ENCODE results near the gene KBTBD12.

The KBTBD12 gene

DNA sequence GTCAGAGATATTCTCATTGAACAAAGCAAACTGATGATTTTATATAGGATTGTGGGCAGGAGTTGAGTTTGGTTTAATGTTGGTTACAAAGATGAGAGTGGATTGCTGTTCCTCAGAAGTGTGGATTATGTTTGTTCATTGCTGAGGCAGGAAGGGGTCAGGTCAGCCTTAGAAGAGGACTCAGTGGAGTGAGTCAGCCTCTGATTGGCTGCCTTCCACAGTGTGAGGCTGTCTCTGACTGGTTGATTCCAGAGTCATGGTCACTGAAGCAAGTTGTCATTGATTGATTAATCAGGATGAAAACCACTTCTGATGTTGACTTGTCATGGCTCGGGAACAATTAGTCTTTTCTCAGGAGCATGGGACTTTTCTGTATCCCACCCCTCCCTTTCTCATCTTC lies 36.2 kb downstream of the KBTBD12 start:
- H3K27ac ChIP-seq, result no peak overlapping the region
- no peak for DNase-seq (ENCODE audit: low read depth, low spot score)
- TF ChIP-seq FOXP2 (optimal IDR thresholded peaks at IDR 0.05; ENCODE audit: control extremely low read depth, extremely low read length, insufficient read depth) (no peak), EZH2 (IDR thresholded peaks at IDR 0.05) (no peak), POLR2AphosphoS5 (IDR thresholded peaks at IDR 0.05; ENCODE audit: borderline replicate concordance, low read depth, low read length) (no peak)

DNA sequence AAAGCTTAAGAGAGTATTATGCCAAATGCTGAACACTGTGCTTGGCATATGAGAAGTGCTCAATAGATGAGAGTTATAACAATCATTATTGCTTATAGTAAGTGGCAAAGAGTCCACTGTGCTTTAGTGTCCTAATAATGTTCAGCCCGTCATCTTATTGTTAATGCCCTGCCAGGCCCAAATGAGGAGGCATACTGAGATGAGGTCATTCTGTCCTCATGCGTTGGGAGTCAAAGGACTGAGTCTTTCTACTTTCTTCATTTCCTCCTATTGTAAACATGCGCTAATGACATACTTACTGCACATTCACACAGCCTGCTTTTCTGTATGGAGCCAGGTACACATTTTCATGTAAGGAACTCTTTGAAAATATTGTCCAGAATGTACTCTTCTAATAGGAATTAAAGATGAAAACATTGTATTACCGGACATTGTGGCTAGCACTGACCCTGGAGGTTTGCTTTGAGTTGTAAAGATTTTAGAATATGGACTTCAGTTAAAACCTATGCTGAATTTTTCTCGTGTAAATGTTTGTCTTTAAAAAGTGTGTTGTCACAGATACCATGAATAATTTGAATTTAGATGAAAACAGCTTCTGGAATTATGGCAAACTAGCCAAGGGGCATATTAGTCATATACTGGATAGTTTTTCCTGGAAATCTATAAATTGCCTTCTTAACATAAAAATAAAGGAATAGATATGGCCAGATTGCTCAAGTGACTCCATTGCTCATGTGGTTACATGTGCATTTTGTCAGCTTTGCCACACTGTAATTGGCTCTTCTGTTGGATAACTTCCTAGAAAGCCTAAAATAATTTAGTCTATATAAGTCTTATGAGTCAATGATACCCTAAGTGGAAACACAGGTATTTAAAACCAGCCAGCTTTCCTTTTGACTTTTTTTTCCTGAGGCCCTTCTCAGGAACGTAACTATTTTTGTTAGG lies 38.3 kb downstream of the KBTBD12 start:
- Histone ChIP-seq H3K9ac (ENCODE audit: insufficient read length) (no peak overlapping the region), H3K4me3 (no peak overlapping the region), H3K27ac (no peak overlapping the region), H3K9me3 (ENCODE audit: low read depth, low read length) (no peaks in the 10 kb centered on the region), H3K36me3 (ENCODE audit: insufficient read depth, low read length) (no peaks in the 10 kb centered on the region)
- TF ChIP-seq EZH2 (IDR thresholded peaks at IDR 0.05), result no peak
- TF ChIP-seq FOXP2 (optimal IDR thresholded peaks at IDR 0.05; ENCODE audit: control extremely low read depth, extremely low read length, insufficient read depth), result no peak
- TF ChIP-seq POLR2AphosphoS5 (IDR thresholded peaks at IDR 0.05; ENCODE audit: borderline replicate concordance, low read depth, low read length), result no peak
- DNase-seq (ENCODE audit: low read depth, low spot score), result no peak

More for the DNA sequence above, 36.2 kb downstream of the KBTBD12 start:
- no peak overlapping the region for H3K4me3 ChIP-seq
- no peak overlapping the region for H3K9ac ChIP-seq (ENCODE audit: insufficient read length)
- no peaks in the 10 kb centered on the region for H3K36me3 ChIP-seq (ENCODE audit: insufficient read depth, low read length)
- H3K9me3 ChIP-seq (ENCODE audit: low read depth, low read length), result no peaks in the 10 kb centered on the region

DNA sequence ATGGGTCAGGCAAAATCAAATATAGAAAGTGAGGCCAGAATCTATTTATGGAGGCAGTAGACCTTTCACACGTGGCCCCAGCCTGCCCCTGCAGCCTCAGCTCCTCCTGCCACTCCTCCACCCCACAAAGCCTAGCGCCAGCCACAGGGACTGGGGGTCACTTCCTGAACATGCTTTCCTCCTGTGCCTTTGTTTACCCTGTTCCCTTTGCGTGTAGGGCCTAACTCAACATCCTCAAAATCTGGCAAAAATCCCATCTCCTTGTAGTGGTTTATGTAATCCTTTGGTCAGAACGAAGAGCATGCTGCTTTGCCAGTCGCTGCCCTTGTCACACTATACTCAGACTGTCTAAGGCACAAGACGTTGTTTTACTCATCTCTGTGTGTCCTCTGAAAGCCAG lies 39.6 kb downstream of the KBTBD12 start:
- TF ChIP-seq EZH2 (IDR thresholded peaks at IDR 0.05) (no peak), FOXP2 (optimal IDR thresholded peaks at IDR 0.05; ENCODE audit: control extremely low read depth, extremely low read length, insufficient read depth) (no peak), POLR2AphosphoS5 (IDR thresholded peaks at IDR 0.05; ENCODE audit: borderline replicate concordance, low read depth, low read length) (no peak)
- H3K27ac ChIP-seq, result no peak overlapping the region
- no peaks in the 10 kb centered on the region for H3K9me3 ChIP-seq (ENCODE audit: low read depth, low read length)
- H3K36me3 ChIP-seq (ENCODE audit: insufficient read depth, low read length), result no peaks in the 10 kb centered on the region
- H3K4me3 ChIP-seq, result no peak overlapping the region
- no peak for DNase-seq (ENCODE audit: low read depth, low spot score)
- no peak overlapping the region for H3K9ac ChIP-seq (ENCODE audit: insufficient read length)

DNA sequence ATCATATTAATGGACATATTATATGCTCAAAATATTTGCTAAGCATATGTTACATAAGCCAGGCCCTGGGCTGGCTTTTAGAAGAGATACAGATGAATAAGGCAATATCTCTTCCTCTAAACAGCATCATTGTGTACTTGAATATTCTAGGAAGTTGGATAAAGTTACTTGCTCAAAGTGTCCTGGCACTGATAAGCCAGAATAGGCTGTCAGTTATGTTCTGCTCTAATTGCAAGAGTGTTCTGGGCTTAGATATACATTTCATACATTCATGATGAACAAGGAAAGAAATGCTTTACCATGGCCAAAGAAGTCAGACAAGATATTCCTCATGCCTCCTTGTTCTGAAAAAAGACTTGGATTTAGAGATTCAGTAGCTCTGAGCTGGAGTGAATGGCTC lies 40.7 kb downstream of the KBTBD12 start:
- TF ChIP-seq EZH2 (IDR thresholded peaks at IDR 0.05), result no peak
- no peak for TF ChIP-seq FOXP2 (optimal IDR thresholded peaks at IDR 0.05; ENCODE audit: control extremely low read depth, extremely low read length, insufficient read depth)
- TF ChIP-seq POLR2AphosphoS5 (IDR thresholded peaks at IDR 0.05; ENCODE audit: borderline replicate concordance, low read depth, low read length), result no peak
- H3K9me3 ChIP-seq (ENCODE audit: low read depth, low read length), result no peaks in the 10 kb centered on the region
- no peak overlapping the region for H3K27ac ChIP-seq
- H3K9ac ChIP-seq (ENCODE audit: insufficient read length), result no peak overlapping the region
- no peak overlapping the region for H3K4me3 ChIP-seq
- DNase-seq (ENCODE audit: low read depth, low spot score), result no peak
- H3K36me3 ChIP-seq (ENCODE audit: insufficient read depth, low read length), result no peaks in the 10 kb centered on the region

DNA sequence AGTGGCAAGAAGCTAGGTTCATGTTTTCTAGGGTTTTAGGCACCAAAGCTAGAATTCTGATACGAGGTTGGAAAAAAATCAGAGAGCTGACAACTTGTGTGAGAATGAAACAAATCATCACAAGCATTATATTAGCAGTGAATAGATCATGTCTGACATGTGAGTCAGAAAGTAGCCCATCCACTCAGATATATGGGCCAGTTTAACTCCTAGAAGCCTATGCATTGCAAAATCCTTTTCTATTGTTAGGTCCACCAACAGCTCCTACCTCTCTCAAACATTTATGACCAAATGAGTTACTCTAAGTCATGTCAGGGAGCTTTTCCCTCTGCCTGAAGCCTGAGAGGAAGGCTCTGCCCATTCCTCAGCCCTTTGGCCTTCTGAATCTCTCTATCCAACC lies 44.0 kb downstream of the KBTBD12 start:
- H3K9me3 ChIP-seq (ENCODE audit: low read depth, low read length), result no peaks in the 10 kb centered on the region
- H3K9ac ChIP-seq (ENCODE audit: insufficient read length), result no peak overlapping the region
- no peak for DNase-seq (ENCODE audit: low read depth, low spot score)
- TF ChIP-seq FOXP2 (optimal IDR thresholded peaks at IDR 0.05; ENCODE audit: control extremely low read depth, extremely low read length, insufficient read depth) (no peak), EZH2 (IDR thresholded peaks at IDR 0.05) (no peak), POLR2AphosphoS5 (IDR thresholded peaks at IDR 0.05; ENCODE audit: borderline replicate concordance, low read depth, low read length) (no peak)
- H3K4me3 ChIP-seq, result no peak overlapping the region
- no peaks in the 10 kb centered on the region for H3K36me3 ChIP-seq (ENCODE audit: insufficient read depth, low read length)
- no peak overlapping the region for H3K27ac ChIP-seq

DNA sequence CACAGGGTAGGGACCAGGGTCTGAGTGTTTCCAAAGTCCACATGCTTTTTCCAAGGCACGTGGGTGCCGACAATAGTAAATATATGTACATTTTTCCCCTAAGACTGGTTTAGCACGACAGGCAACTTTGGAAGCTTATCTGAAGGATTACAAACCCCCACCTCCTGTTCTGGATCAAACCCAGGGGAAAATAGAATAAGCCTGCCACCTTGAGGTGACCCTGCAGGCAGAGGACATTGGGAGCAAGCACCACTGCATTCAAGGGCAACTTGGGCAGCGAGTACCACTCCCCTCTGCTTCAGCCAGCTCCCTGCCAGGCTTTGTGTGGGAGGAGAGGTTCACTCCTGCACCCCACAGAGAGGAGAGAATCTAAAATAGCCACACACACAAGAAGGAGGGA lies 44.8 kb downstream of the KBTBD12 start:
- Histone ChIP-seq H3K9ac (ENCODE audit: insufficient read length) (no peak overlapping the region), H3K27ac (no peak overlapping the region), H3K9me3 (ENCODE audit: low read depth, low read length) (no peaks in the 10 kb centered on the region), H3K4me3 (no peak overlapping the region), H3K36me3 (ENCODE audit: insufficient read depth, low read length) (no peaks in the 10 kb centered on the region)
- TF ChIP-seq POLR2AphosphoS5 (IDR thresholded peaks at IDR 0.05; ENCODE audit: borderline replicate concordance, low read depth, low read length) (no peak), FOXP2 (optimal IDR thresholded peaks at IDR 0.05; ENCODE audit: control extremely low read depth, extremely low read length, insufficient read depth) (no peak), EZH2 (IDR thresholded peaks at IDR 0.05) (no peak)
- no peak for DNase-seq (ENCODE audit: low read depth, low spot score)

DNA sequence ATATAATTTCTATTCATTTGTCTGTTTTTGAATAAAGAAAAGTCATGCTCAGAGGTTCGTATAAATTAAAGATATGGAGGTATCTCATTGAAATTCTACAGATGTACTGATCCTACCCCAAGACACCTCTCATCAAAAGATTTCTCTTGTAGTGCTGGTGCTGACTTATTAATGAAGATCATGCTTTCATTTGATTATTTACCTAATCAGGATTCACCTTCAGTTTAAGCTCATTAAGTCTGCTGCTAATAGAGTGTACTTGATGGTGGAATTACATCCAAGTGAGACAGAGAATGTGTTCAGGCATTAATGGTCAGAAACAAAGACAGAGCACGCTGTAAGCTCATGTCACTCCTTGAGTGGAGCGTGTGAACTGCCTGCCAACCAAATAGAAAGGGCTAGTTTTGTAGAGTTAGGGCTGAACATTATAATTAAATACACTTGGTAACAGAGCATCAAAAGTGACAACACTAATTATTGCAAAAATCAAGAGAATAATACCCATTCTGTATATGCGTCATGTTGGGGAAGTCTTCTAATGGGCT lies 45.5 kb downstream of the KBTBD12 start:
- Histone ChIP-seq H3K4me3 (no peak overlapping the region), H3K9ac (ENCODE audit: insufficient read length) (no peak overlapping the region), H3K9me3 (ENCODE audit: low read depth, low read length) (no peaks in the 10 kb centered on the region), H3K36me3 (ENCODE audit: insufficient read depth, low read length) (no peaks in the 10 kb centered on the region), H3K27ac (no peak overlapping the region)
- TF ChIP-seq FOXP2 (optimal IDR thresholded peaks at IDR 0.05; ENCODE audit: control extremely low read depth, extremely low read length, insufficient read depth) (no peak), EZH2 (IDR thresholded peaks at IDR 0.05) (no peak), POLR2AphosphoS5 (IDR thresholded peaks at IDR 0.05; ENCODE audit: borderline replicate concordance, low read depth, low read length) (no peak)
- DNase-seq (ENCODE audit: low read depth, low spot score), result no peak

DNA sequence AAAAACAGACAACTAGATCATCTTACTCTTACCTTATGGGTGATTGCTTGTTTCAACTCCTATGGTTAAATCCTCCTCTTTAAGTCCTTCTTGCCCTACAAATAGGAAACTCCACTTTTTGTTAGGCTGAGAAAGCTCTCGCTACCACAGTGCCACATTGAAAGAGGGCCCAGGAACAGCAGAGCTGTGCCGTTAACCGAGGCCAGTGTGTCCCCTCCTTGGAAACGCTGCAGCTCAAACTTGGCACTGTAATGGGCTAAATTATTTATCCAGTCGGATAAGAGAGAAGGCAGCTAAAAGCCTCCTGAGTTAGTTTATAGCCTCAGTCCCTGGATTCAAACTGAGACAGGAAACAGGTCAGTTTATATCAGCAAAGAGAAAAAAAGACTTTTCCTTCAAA lies 46.1 kb downstream of the KBTBD12 start:
- Histone ChIP-seq H3K9ac (ENCODE audit: insufficient read length) (no peak overlapping the region), H3K27ac (no peak overlapping the region), H3K36me3 (ENCODE audit: insufficient read depth, low read length) (no peaks in the 10 kb centered on the region), H3K9me3 (ENCODE audit: low read depth, low read length) (no peaks in the 10 kb centered on the region), H3K4me3 (no peak overlapping the region)
- no peak for TF ChIP-seq POLR2AphosphoS5 (IDR thresholded peaks at IDR 0.05; ENCODE audit: borderline replicate concordance, low read depth, low read length)
- DNase-seq (ENCODE audit: low read depth, low spot score), result no peak
